WI38 (cell line): ENCODE results near the gene PDZD7.

Experiments
- H3K4me3 ChIP-seq: 2 replicates; pipeline ENCODE4 v1.5.1; 2011; ENCODE audit warnings: low read depth, mild to moderate bottlenecking, control low read depth, low read length
- CTCF ChIP-seq: IDR thresholded peaks from 2 replicates; pipeline ENCODE4 v1.5.1; 2012; ENCODE audit warnings: low read depth, mild to moderate bottlenecking, control low read depth, low read length

PDZD7 gene

GRCh38 chr10:100970914-100971811, 59.8 kb downstream of the PDZD7 start:
- no peak for TF ChIP-seq CTCF
- H3K4me3 ChIP-seq: no peak overlapping the region

- peak overlapping the region; percentile 60 for H3K4me3 ChIP-seq
- no peak for TF ChIP-seq CTCF
Observed at GRCh38 chr10:100970076-100970913, 60.6 kb downstream of the PDZD7 start.

GRCh38 chr10:100969187-100970075, 61.5 kb downstream of the PDZD7 start, which contains the start of gene SEMA4G:
SEMA4G (plus strand) TSS chr10:100969504; CDS start chr10:100972913, 3,409 bp downstream.
- TF ChIP-seq CTCF: peak; percentile 55
- H3K4me3 ChIP-seq: peak within 1 kb of the TSS; percentile 60

- peak overlapping the region; percentile 60 for H3K4me3 ChIP-seq
- no peak for TF ChIP-seq CTCF
Observed at GRCh38 chr10:100968863-100969186, 62.1 kb downstream of the PDZD7 start.

- TF ChIP-seq CTCF: no peak
- no peak overlapping the region for H3K4me3 ChIP-seq
Observed at GRCh38 chr10:100968062-100968736, 62.7 kb downstream of the PDZD7 start.

GRCh38 chr10:100967332-100967731, 63.6 kb downstream of the PDZD7 start:
- no peak for TF ChIP-seq CTCF
- no peak overlapping the region for H3K4me3 ChIP-seq
